IMR-90 (cell line): Measurements from ENCODE around the gene FUT8. TPM values are rescaled to one million over a fixed set of nuclear protein-coding genes. Genes with fewer than 3 reads are reported as not detected.

Experiments used
- ATAC-seq: fragments of 200-7000 bp; cut with Tn5 transposase; 2 replicates; pipeline ENCODE4 v1.9.1; 2020; ENCODE audit warnings: low read depth, mild to moderate bottlenecking, moderate library complexity
- BruUV-seq: library from RNA; stranded (reverse); fragments of 400-500 nt; replicated peaks from 2 replicates; lab custom pipeline; 2021; lab: Mats Ljungman, UMichigan
- CTCF ChIA-PET: fragments of 300-600 bp; formaldehyde crosslinking; extraction: SDS; loops from one replicate; lab custom pipeline; 2021; ENCODE audit warnings: antibody characterized with exemption; lab: Yijun Ruan, JAX
- POLR2A ChIA-PET: fragments of 300-600 bp; sonication (Branson Sonifier 250); formaldehyde crosslinking; loops from one replicate; lab custom pipeline; 2022; ENCODE audit warnings: antibody characterized with exemption; ENCODE audit not compliant: unreplicated experiment; lab: Charles Lee
- DNase-seq: peaks from one replicate; pipeline ENCODE4 v3.0.0; 2013
- H2AFZ ChIP-seq: replicated peaks from 2 replicates; pipeline ENCODE3; 2013; ENCODE audit warnings: low read length, mild to moderate bottlenecking; ENCODE audit not compliant: poor library complexity
- H2AK5ac ChIP-seq: 2 replicates; pipeline ENCODE4 v1.6.1; 2013; ENCODE audit warnings: low read depth, low read length, inconsistent platforms
- H2AK9ac ChIP-seq: replicated peaks from 2 replicates; pipeline ENCODE3; 2013; ENCODE audit warnings: mild to moderate bottlenecking, low read depth, low read length, moderate library complexity; ENCODE audit not compliant: poor library complexity
- H2BK120ac ChIP-seq: 2 replicates; pipeline ENCODE4 v1.6.1; 2013; ENCODE audit warnings: low read depth, low read length, inconsistent platforms
- H2BK15ac ChIP-seq: 3 replicates; pipeline ENCODE4 v1.6.1; 2013; ENCODE audit warnings: low read depth, low read length, inconsistent platforms
- H2BK20ac ChIP-seq: 2 replicates; pipeline ENCODE4 v1.6.1; 2013; ENCODE audit warnings: low read depth, mild to moderate bottlenecking, inconsistent platforms, low read length, moderate library complexity
- H2BK5ac ChIP-seq: 2 replicates; pipeline ENCODE4 v1.6.1; 2013; ENCODE audit warnings: mild to moderate bottlenecking, low read depth, low read length, inconsistent platforms; ENCODE audit not compliant: poor library complexity, severe bottlenecking
- H3K14ac ChIP-seq: replicated peaks from 2 replicates; pipeline ENCODE4 v1.6.1; 2013; ENCODE audit warnings: low read depth, low read length, inconsistent platforms
- H3K18ac ChIP-seq: 2 replicates; pipeline ENCODE4 v1.6.1; 2013; ENCODE audit warnings: low read depth, low read length, control low read depth
- H3K23ac ChIP-seq: 2 replicates; pipeline ENCODE4 v1.6.1; 2013; ENCODE audit warnings: low read depth, low read length, inconsistent platforms
- H3K27ac ChIP-seq: 2 replicates; pipeline ENCODE4 v1.5.1; 2013; ENCODE audit warnings: mild to moderate bottlenecking, control low read depth, low read length; ENCODE audit not compliant: insufficient read depth
- H3K27me3 ChIP-seq: 2 replicates; pipeline ENCODE4 v1.6.1; 2013; ENCODE audit warnings: low read length; ENCODE audit not compliant: control insufficient read depth, insufficient read depth
- H3K36me3 ChIP-seq: 2 replicates; pipeline ENCODE4 v1.6.1; 2013; ENCODE audit warnings: low read length, mixed read lengths; ENCODE audit not compliant: control insufficient read depth, insufficient read depth
- H3K4ac ChIP-seq: 2 replicates; pipeline ENCODE4 v1.6.1; 2013; ENCODE audit warnings: low read depth, low read length, inconsistent platforms
- H3K4me1 ChIP-seq: 2 replicates; pipeline ENCODE4 v1.6.1; 2013; ENCODE audit warnings: low read length, mixed read lengths; ENCODE audit not compliant: control insufficient read depth, insufficient read depth
- H3K4me2 ChIP-seq: 2 replicates; pipeline ENCODE4 v1.6.1; 2013; ENCODE audit warnings: low read depth, mild to moderate bottlenecking, control low read depth, low read length, moderate library complexity
- H3K4me3 ChIP-seq: 2 replicates; pipeline ENCODE4 v1.5.1; 2013; ENCODE audit warnings: low read depth, mild to moderate bottlenecking, control low read depth, low read length, moderate library complexity; ENCODE audit not compliant: insufficient read depth
- H3K56ac ChIP-seq: 2 replicates; pipeline ENCODE4 v1.6.1; 2013; ENCODE audit warnings: low read length, inconsistent platforms; ENCODE audit not compliant: insufficient read depth; ENCODE audit errors: extremely low read depth
- H3K79me1 ChIP-seq, 2 experiments: 2 replicates each; pipeline ENCODE4 v1.6.1; 2013; ENCODE audit warnings: low read length in 2 of 2, inconsistent platforms in 1 of 2, low read depth in 1 of 2
- H3K9ac ChIP-seq: 2 replicates; pipeline ENCODE4 v1.6.1; 2013; ENCODE audit warnings: low read depth, low read length, control low read depth
- H3K9me1 ChIP-seq: 2 replicates; pipeline ENCODE4 v1.6.1; 2013; ENCODE audit warnings: low read length, inconsistent platforms; ENCODE audit not compliant: insufficient read depth
- H3K9me3 ChIP-seq: 2 replicates; pipeline ENCODE4 v1.6.1; 2013; ENCODE audit warnings: low read length; ENCODE audit not compliant: control insufficient read depth, insufficient read depth
- H4K20me1 ChIP-seq: 2 replicates; pipeline ENCODE4 v1.6.1; 2013; ENCODE audit warnings: low read length, inconsistent platforms; ENCODE audit not compliant: insufficient read depth
- H4K5ac ChIP-seq: 2 replicates; pipeline ENCODE4 v1.6.1; 2013; ENCODE audit warnings: mild to moderate bottlenecking, low read depth, low read length, control low read depth
- H4K8ac ChIP-seq, 2 experiments: 2 replicates each; pipeline ENCODE4 v1.6.1; 2013; ENCODE audit warnings: low read depth in 2 of 2, low read length in 2 of 2, control low read depth in 1 of 2, inconsistent platforms in 1 of 2
- H4K91ac ChIP-seq: 2 replicates; pipeline ENCODE4 v1.6.1; 2013; ENCODE audit warnings: low read depth, low read length, inconsistent platforms; ENCODE audit not compliant: insufficient read depth
- CTCF ChIP-seq: conservative IDR thresholded peaks from 2 replicates; pipeline ENCODE4 v1.5.1; 2012; ENCODE audit warnings: mild to moderate bottlenecking, low read depth, low read length, improper control_type of control experiment
- SMC3 ChIP-seq: fragments of 150-350 bp; IDR thresholded peaks from 2 replicates; pipeline ENCODE4 v1.6.1; 2016; ENCODE audit warnings: low read depth, mild to moderate bottlenecking, antibody characterized with exemption, low read length, moderate library complexity
- WGBS, 2 experiments: methylation state at CpG; one replicate each; pipeline versions ENCODE4 v1.1.5 to v1.1.7; 2013; ENCODE audit warnings: missing lambda C conversion rate in 2 of 2; ENCODE audit not compliant: insufficient read length in 1 of 2; ENCODE audit errors: extremely low coverage in 2 of 2; 5-methylcytosine and 5-hydroxymethylcytosine counted together
- dilution Hi-C: fragments of 300-500 bp; cut with HindIII; formaldehyde crosslinking; loops from one replicate; pipeline ENCODE4 v1.14.3; 2018; ENCODE audit warnings: low sequenced_read_pairs; ENCODE audit not compliant: unreplicated experiment
- in situ Hi-C: fragments of 300-500 bp; cut with MboI; formaldehyde crosslinking; loops from 3 replicates; pipeline ENCODE4 v1.14.3; 2019; ENCODE audit warnings: low sequenced_read_pairs, inconsistent platforms, mixed read lengths
- intact Hi-C: fragments of 100-400 bp; cut with micrococcal nuclease; formaldehyde crosslinking; loops from 2 replicates; pipeline ENCODE4 v1.10.0; 2022
- polyA plus RNA-seq, 3 experiments: library from polyadenylated mRNA; depleted of rRNA; stranded (reverse); fragments of >200 nt; gene quantifications; 2 replicates each; pipeline ENCODE4 v1.2.3, GENCODE V29; 2012; ENCODE audit warnings: low replicate concordance in 1 of 3
- total RNA-seq: library from RNA; depleted of rRNA; stranded (reverse); fragments of >200 nt; gene quantifications from 2 replicates; pipeline ENCODE4 v1.2.3, GENCODE V29; 2012

The FUT8 gene
- total and polyA plus RNA-seq, 2 of the 4 experiments (the other 2 are of a cell fraction) = 15.6 to 72.9 TPM

- no peak overlapping the region for H4K91ac ChIP-seq
- no peaks in the 10 kb centered on the region for H3K36me3 ChIP-seq
- no peak overlapping the region for H2BK20ac ChIP-seq
- POLR2A ChIA-PET = no interaction called here
- H3K23ac ChIP-seq = no peak overlapping the region
- H2BK15ac ChIP-seq = no peak overlapping the region
- no peak overlapping the region for H3K4me2 ChIP-seq
- H3K79me1 ChIP-seq = no peaks in the 10 kb centered on the region
- no peak overlapping the region for H3K4ac ChIP-seq
- H2BK120ac ChIP-seq = no peak overlapping the region
- in situ Hi-C loops = no loop called here
- CTCF ChIA-PET = no interaction called here
- DNase-seq (no peak), ATAC-seq (no peak)
- no peaks in the 10 kb centered on the region for H3K4me1 ChIP-seq
- H2AK5ac ChIP-seq = no peak overlapping the region
- no peak overlapping the region for H3K56ac ChIP-seq
- dilution Hi-C loops = no loop called here
- no peak overlapping the region for H4K5ac ChIP-seq
- no peaks in the 10 kb centered on the region for H3K9me1 ChIP-seq
- no peak overlapping the region for H2BK5ac ChIP-seq
- no CpG with 5 or more reads among the region's 4 CpGs for WGBS, 2 experiments
- no peak overlapping the region for H3K14ac ChIP-seq
- no peak overlapping the region for H2AFZ ChIP-seq
- H3K18ac ChIP-seq = no peak overlapping the region
- no peak overlapping the region for H4K8ac ChIP-seq
- no peaks in the 10 kb centered on the region for H3K9me3 ChIP-seq
- H4K20me1 ChIP-seq = no peaks in the 10 kb centered on the region
- no peak overlapping the region for H2AK9ac ChIP-seq
- BruUV-seq = no TSS peak
- no peaks in the 10 kb centered on the region for H3K27me3 ChIP-seq
- intact Hi-C loops = no loop called here
- TF ChIP-seq SMC3 (no peak), CTCF (no peak)
- no peak overlapping the region for H3K9ac ChIP-seq
- no peak overlapping the region for H3K4me3 ChIP-seq
- no peak overlapping the region for H3K27ac ChIP-seq
Observed at GRCh38 chr14:65738339-65738738, 325.8 kb downstream of the FUT8 start.
